ENCODE data around the gene ELOVL3.

ELOVL3 gene

DNA sequence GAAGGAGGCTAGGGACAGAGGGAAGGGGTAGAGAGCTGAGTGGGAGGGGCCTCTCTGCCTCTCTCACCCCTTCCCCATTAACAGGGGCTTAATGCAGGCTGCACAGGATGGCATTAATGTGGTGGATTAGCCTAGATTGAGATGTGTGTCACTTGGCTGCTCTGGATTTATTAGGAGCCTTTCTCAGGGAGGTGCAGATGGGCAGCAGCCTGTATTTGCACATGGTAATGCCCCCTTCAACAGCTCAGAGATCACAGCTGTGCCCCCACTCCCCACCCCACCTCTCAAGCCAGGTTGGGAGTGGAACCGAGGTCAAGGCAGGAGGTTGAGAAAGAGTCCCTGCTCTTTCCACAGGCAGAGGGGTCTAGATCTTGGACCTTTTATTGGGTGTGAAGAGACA, 7.9 kb downstream of the ELOVL3 start:
- no peak overlapping the region for H3K27ac ChIP-seq (ENCODE audit: low read depth, low read length)
- no CpG with 5 or more reads among the region's 1 CpG for WGBS (ENCODE audit: extremely low coverage, insufficient coverage, insufficient read length)
- H3K18ac ChIP-seq (ENCODE audit: low read length): no peak overlapping the region
- no peak overlapping the region for H4K12ac ChIP-seq (ENCODE audit: low read depth, low read length)
- no peaks in the 10 kb centered on the region for H3K36me3 ChIP-seq (ENCODE audit: control insufficient read depth in 1 of 2, insufficient read depth in 2 of 2, low read length in 2 of 2)
- H3K4me2 ChIP-seq (ENCODE audit: low read length): no peak overlapping the region
- H4K8ac ChIP-seq (ENCODE audit: low read depth, low read length): no peak overlapping the region
- peaks cover 2% of the 10 kb centered on the region for H3K9me3 ChIP-seq (ENCODE audit: insufficient read depth, low read depth, low read length)
- no peak overlapping the region for H3K14ac ChIP-seq (ENCODE audit: low read length)
- H2BK12ac ChIP-seq (ENCODE audit: low read length): no peak overlapping the region
- no peak overlapping the region for H4K91ac ChIP-seq (ENCODE audit: low read depth, low read length)
- H3K79me2 ChIP-seq (ENCODE audit: control insufficient read depth, insufficient read depth, low read length, poor library complexity): no peaks in the 10 kb centered on the region
- DNase-seq: no peak
- no peak overlapping the region for H3K9ac ChIP-seq (ENCODE audit: low read length)
- no peak overlapping the region for H3K4ac ChIP-seq (ENCODE audit: low read depth, low read length)
- no peak overlapping the region for H2BK120ac ChIP-seq (ENCODE audit: insufficient read depth, low read length, poor library complexity)
- H2BK5ac ChIP-seq (ENCODE audit: low read depth, low read length, poor library complexity): no peak overlapping the region
- H3K79me1 ChIP-seq (ENCODE audit: low read length): no peaks in the 10 kb centered on the region
- no peak overlapping the region for H2AK5ac ChIP-seq (ENCODE audit: low read length)
- H3K4me3 ChIP-seq (ENCODE audit: low read depth, low read length): no peak overlapping the region
- H2AFZ ChIP-seq (ENCODE audit: insufficient read depth, low read length, poor library complexity): no peak overlapping the region
- H3K23ac ChIP-seq (ENCODE audit: low read length): no peak overlapping the region
- peaks cover 48% of the 10 kb centered on the region for H3K27me3 ChIP-seq (ENCODE audit: insufficient read depth, low read length)
- peaks cover 14 to 18% of the 10 kb centered on the region in 2 experiments for H3K4me1 ChIP-seq (ENCODE audit: control insufficient read depth in 1 of 2, insufficient read depth in 2 of 2, low read length in 2 of 2)

DNA sequence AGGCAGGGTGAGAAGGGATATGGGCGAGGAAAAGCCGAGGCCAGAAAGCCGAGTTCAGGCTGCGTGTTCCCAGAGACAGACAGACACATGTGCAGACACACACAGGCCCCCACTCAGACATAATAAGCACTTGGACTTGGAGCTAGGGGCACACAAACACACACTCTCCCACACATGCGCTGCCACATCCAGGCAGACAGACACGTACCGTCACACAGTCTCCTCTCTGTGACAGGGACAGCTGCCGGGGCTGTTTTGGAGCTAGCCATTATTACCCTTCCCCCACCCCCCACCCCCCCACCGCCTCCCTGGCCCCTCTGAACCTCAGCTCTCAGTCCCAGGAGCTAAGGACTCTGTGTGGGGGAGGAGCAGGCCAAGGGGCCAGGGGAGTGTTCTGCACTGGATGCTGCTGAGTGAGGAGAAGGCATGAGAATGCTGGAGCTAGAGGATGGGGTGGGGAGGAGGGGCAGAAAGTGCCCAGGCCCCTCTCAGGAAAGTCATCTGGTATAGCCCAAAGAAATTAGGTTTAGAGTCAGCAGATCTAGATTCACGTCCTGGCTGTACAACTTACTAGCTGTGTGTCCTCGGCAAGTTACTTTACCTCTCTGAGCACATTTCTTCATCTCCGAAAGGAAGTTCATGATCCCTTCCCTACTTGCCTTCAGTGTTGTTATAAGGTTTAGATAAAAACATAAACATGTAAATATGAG, 8.9 kb downstream of the ELOVL3 start:
- no peaks in the 10 kb centered on the region for H3K36me3 ChIP-seq (ENCODE audit: control insufficient read depth in 1 of 2, insufficient read depth in 2 of 2, low read length in 2 of 2)

DNA sequence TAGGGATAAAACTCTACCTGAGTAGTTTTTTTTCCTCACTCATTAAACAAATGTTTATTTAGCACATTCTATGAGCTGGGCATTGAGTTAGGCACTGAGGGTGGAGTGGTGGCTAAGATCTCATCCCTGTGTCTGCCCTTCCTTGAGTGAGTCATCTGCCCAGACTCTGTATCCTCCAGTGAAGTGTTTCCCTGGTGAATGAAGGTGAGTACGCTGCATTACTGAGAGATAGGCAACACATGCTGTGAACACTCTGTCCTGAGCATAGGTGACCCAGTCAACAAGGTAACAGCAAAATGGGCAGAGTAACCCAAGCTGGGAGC, 9.5 kb downstream of the ELOVL3 start:
- no peak overlapping the region for H2AK5ac ChIP-seq (ENCODE audit: low read length)
- no peak overlapping the region for H3K4me3 ChIP-seq (ENCODE audit: low read depth, low read length)
- H4K91ac ChIP-seq (ENCODE audit: low read depth, low read length): no peak overlapping the region
- peaks cover 48% of the 10 kb centered on the region for H3K27me3 ChIP-seq (ENCODE audit: insufficient read depth, low read length)
- no peaks in the 10 kb centered on the region for H3K79me1 ChIP-seq (ENCODE audit: low read length)
- H3K23ac ChIP-seq (ENCODE audit: low read length): no peak overlapping the region
- H3K27ac ChIP-seq (ENCODE audit: low read depth, low read length): no peak overlapping the region
- whole genome bisulfite sequencing (ENCODE audit: extremely low coverage, insufficient coverage, insufficient read length): no CpG with 5 or more reads among the region's 1 CpG
- no peaks in the 10 kb centered on the region for H3K79me2 ChIP-seq (ENCODE audit: control insufficient read depth, insufficient read depth, low read length, poor library complexity)
- peaks cover 1% of the 10 kb centered on the region for H3K9me3 ChIP-seq (ENCODE audit: insufficient read depth, low read depth, low read length)
- no peak overlapping the region for H3K14ac ChIP-seq (ENCODE audit: low read length)
- no peaks in the 10 kb centered on the region for H3K36me3 ChIP-seq (ENCODE audit: control insufficient read depth in 1 of 2, insufficient read depth in 2 of 2, low read length in 2 of 2)
- no peak for DNase-seq
- H2BK120ac ChIP-seq (ENCODE audit: insufficient read depth, low read length, poor library complexity): no peak overlapping the region
- H3K4me1 ChIP-seq (ENCODE audit: control insufficient read depth in 1 of 2, insufficient read depth in 2 of 2, low read length in 2 of 2): peaks cover 7 to 11% of the 10 kb centered on the region in 2 experiments
- no peak overlapping the region for H3K4me2 ChIP-seq (ENCODE audit: low read length)
- H4K8ac ChIP-seq (ENCODE audit: low read depth, low read length): no peak overlapping the region
- no peak overlapping the region for H2BK5ac ChIP-seq (ENCODE audit: low read depth, low read length, poor library complexity)
- H3K18ac ChIP-seq (ENCODE audit: low read length): no peak overlapping the region
- H2BK12ac ChIP-seq (ENCODE audit: low read length): no peak overlapping the region
- no peak overlapping the region for H3K4ac ChIP-seq (ENCODE audit: low read depth, low read length)
- no peak overlapping the region for H2AFZ ChIP-seq (ENCODE audit: insufficient read depth, low read length, poor library complexity)
- no peak overlapping the region for H3K9ac ChIP-seq (ENCODE audit: low read length)
- no peak overlapping the region for H4K12ac ChIP-seq (ENCODE audit: low read depth, low read length)

More for the DNA sequence above, 8.9 kb downstream of the ELOVL3 start:
- H2BK120ac ChIP-seq (ENCODE audit: insufficient read depth, low read length, poor library complexity): no peak overlapping the region
- H4K12ac ChIP-seq (ENCODE audit: low read depth, low read length): no peak overlapping the region
- H3K9me3 ChIP-seq (ENCODE audit: insufficient read depth, low read depth, low read length): peaks cover 2% of the 10 kb centered on the region
- DNase-seq: no peak
- no peak overlapping the region for H3K9ac ChIP-seq (ENCODE audit: low read length)
- H2AK5ac ChIP-seq (ENCODE audit: low read length): no peak overlapping the region
- H3K4me2 ChIP-seq (ENCODE audit: low read length): no peak overlapping the region
- WGBS (ENCODE audit: extremely low coverage, insufficient coverage, insufficient read length): no CpG with 5 or more reads among the region's 12 CpGs
- H2BK12ac ChIP-seq (ENCODE audit: low read length): no peak overlapping the region
- H3K4me3 ChIP-seq (ENCODE audit: low read depth, low read length): peak overlapping the region; percentile 9
- H4K8ac ChIP-seq (ENCODE audit: low read depth, low read length): no peak overlapping the region
- H3K79me2 ChIP-seq (ENCODE audit: control insufficient read depth, insufficient read depth, low read length, poor library complexity): no peaks in the 10 kb centered on the region
- H3K14ac ChIP-seq (ENCODE audit: low read length): no peak overlapping the region
- peaks cover 48% of the 10 kb centered on the region for H3K27me3 ChIP-seq (ENCODE audit: insufficient read depth, low read length)
- no peak overlapping the region for H3K23ac ChIP-seq (ENCODE audit: low read length)
- H3K27ac ChIP-seq (ENCODE audit: low read depth, low read length): no peak overlapping the region
- no peaks in the 10 kb centered on the region for H3K79me1 ChIP-seq (ENCODE audit: low read length)
- no peak overlapping the region for H4K91ac ChIP-seq (ENCODE audit: low read depth, low read length)
- H2AFZ ChIP-seq (ENCODE audit: insufficient read depth, low read length, poor library complexity): no peak overlapping the region
- H2BK5ac ChIP-seq (ENCODE audit: low read depth, low read length, poor library complexity): no peak overlapping the region
- no peak overlapping the region for H3K4ac ChIP-seq (ENCODE audit: low read depth, low read length)
- peaks cover 12 to 15% of the 10 kb centered on the region in 2 experiments for H3K4me1 ChIP-seq (ENCODE audit: control insufficient read depth in 1 of 2, insufficient read depth in 2 of 2, low read length in 2 of 2)
- H3K18ac ChIP-seq (ENCODE audit: low read length): no peak overlapping the region

DNA sequence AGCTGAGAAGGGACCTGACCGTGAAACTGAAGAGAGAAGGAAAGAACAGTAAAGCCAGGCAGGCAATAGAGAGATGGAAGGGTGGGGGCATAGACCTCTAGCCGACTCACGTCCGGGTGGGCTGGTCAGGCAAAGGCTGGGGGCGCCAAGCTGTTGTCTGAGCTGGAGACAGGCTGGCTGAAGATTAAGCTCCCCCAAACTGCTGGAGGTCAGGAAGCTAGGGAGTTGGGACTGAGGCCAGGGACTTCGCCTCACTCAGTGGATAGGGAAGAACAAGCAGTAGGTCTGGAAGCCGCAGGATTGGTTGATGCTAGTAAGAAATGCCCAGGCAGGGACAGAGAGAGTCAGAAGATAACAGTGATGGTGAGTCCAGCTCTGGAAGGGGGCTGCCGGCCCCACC, 9.9 kb downstream of the ELOVL3 start:
- Histone ChIP-seq H4K91ac (ENCODE audit: low read depth, low read length) (no peak overlapping the region), H4K8ac (ENCODE audit: low read depth, low read length) (no peak overlapping the region), H2AFZ (ENCODE audit: insufficient read depth, low read length, poor library complexity) (no peak overlapping the region), H3K4me2 (ENCODE audit: low read length) (no peak overlapping the region), H3K79me1 (ENCODE audit: low read length) (no peaks in the 10 kb centered on the region), H3K14ac (ENCODE audit: low read length) (no peak overlapping the region), H3K36me3 (ENCODE audit: control insufficient read depth in 1 of 2, insufficient read depth in 2 of 2, low read length in 2 of 2) (no peaks in the 10 kb centered on the region), H3K79me2 (ENCODE audit: control insufficient read depth, insufficient read depth, low read length, poor library complexity) (no peaks in the 10 kb centered on the region), H4K12ac (ENCODE audit: low read depth, low read length) (no peak overlapping the region), H2BK12ac (ENCODE audit: low read length) (no peak overlapping the region), H3K18ac (ENCODE audit: low read length) (no peak overlapping the region), H3K4me3 (ENCODE audit: low read depth, low read length) (no peak overlapping the region), H3K27me3 (ENCODE audit: insufficient read depth, low read length) (peaks cover 48% of the 10 kb centered on the region), H2AK5ac (ENCODE audit: low read length) (no peak overlapping the region), H2BK120ac (ENCODE audit: insufficient read depth, low read length, poor library complexity) (no peak overlapping the region), H3K9ac (ENCODE audit: low read length) (no peak overlapping the region), H2BK5ac (ENCODE audit: low read depth, low read length, poor library complexity) (no peak overlapping the region), H3K4ac (ENCODE audit: low read depth, low read length) (no peak overlapping the region), H3K27ac (ENCODE audit: low read depth, low read length) (no peak overlapping the region), H3K23ac (ENCODE audit: low read length) (no peak overlapping the region), H3K4me1 (ENCODE audit: control insufficient read depth in 1 of 2, insufficient read depth in 2 of 2, low read length in 2 of 2) (peaks cover 6 to 8% of the 10 kb centered on the region in 2 experiments), H3K9me3 (ENCODE audit: insufficient read depth, low read depth, low read length) (peaks cover 3% of the 10 kb centered on the region)
- DNase-seq: no peak
- no CpG with 5 or more reads among the region's 8 CpGs for WGBS (ENCODE audit: extremely low coverage, insufficient coverage, insufficient read length)
